ENCODE results near the gene PDZD4. TPM values are rescaled to one million over a fixed set of nuclear protein-coding genes. Genes with fewer than 3 reads are reported as not detected.

Gene PDZD4
- total and polyA plus RNA-seq, 10 of the 15 experiments (the other 5 are each of a cell fraction or from before 2014, with no cell fraction given), result 0.01 to 0.15 (median 0.04) TPM; not detected in 6

- no peak overlapping the region for H3K4me3 ChIP-seq
- no peaks in the 10 kb centered on the region for H3K79me2 ChIP-seq (ENCODE audit: control insufficient read depth, insufficient read depth, low read length)
- no peaks in the 10 kb centered on the region; the same call in 2 of the 3 replicates for H3K9me3 ChIP-seq (replicated peaks; ENCODE audit: control insufficient read depth, insufficient read depth, low read length)
- H3K4me1 ChIP-seq (ENCODE audit: control insufficient read depth, insufficient read depth, low read length), result no peaks in the 10 kb centered on the region; the same call in 1 of the 2 replicates
- ATAC-seq (peak; percentile 67), FAIRE-seq (no peak), DNase-seq (ENCODE audit: low read depth, low spot score) (no peak)
- no peaks in the 10 kb centered on the region for H4K20me1 ChIP-seq (ENCODE audit: control insufficient read depth, insufficient read depth)
- ChIA-PET CTCF (interaction anchor here (1.3 kb wide), 1 partner anchor 51 kb away, joined by 4 read pairs; the partner anchor contains the start of gene ARHGAP4), POLR2A (no interaction called here), RAD21 (ENCODE audit: unreplicated experiment) (interaction anchor here (1.1 kb wide), 1 partner anchor 47 kb away, joined by 3 read pairs; no protein-coding TSS in a partner anchor), SMC1A (ENCODE audit: uncharacterized antibody, unreplicated experiment) (interaction anchor here (0.5 kb wide), 1 partner anchor 99 kb away, joined by 3 read pairs; no protein-coding TSS in a partner anchor)
- in situ Hi-C loops (cut with MboI), result no loop called here
- no TSS peak for BruUV-seq (replicated peaks)
- H3K27me3 ChIP-seq (replicated peaks in 1 of 2; ENCODE audit: control insufficient read depth in 2 of 2, insufficient read depth in 2 of 2, low read length in 1 of 2), result peaks cover 2% of the 10 kb centered on the region in 2 experiments; a peak in 3 of 4 replicates
- H2AFZ ChIP-seq (ENCODE audit: control insufficient read depth, low read depth, low read length), result no peak overlapping the region
- no peak overlapping the region for H3K27ac ChIP-seq (ENCODE audit: control insufficient read depth, insufficient read depth)
- intact Hi-C loops (cut with micrococcal nuclease; ENCODE audit: unreplicated experiment), result no loop called here
- H3K4me2 ChIP-seq (ENCODE audit: control insufficient read depth, insufficient read depth), result no peak overlapping the region
- H3K9ac ChIP-seq (ENCODE audit: control insufficient read depth, insufficient read depth, low read length), result no peak overlapping the region
- no peaks in the 10 kb centered on the region for H3K36me3 ChIP-seq (ENCODE audit: control insufficient read depth in 2 of 2, insufficient read depth in 2 of 2, low read length in 1 of 2)
- WGBS (ENCODE audit: insufficient coverage, insufficient replicate concordance, low lambda C conversion rate, missing lambda C conversion rate), result 33% methylated on average over 17 of the region's 42 CpGs
- no peak for TF ChIP-seq TARDBP (IDR thresholded peaks at IDR 0.05; ENCODE audit: borderline replicate concordance)
- no peak for TF ChIP-seq RAD21 (IDR thresholded peaks at IDR 0.05; ENCODE audit: insufficient read depth, low read depth, low read length)
- TF ChIP-seq EGR1 (IDR thresholded peaks at IDR 0.05; ENCODE audit: borderline replicate concordance in 1 of 2, low read depth in 2 of 2, low read length in 2 of 2), result no peak
- TF ChIP-seq PKNOX1 (IDR thresholded peaks at IDR 0.05), result no peak
- peak; percentile 93 for TF ChIP-seq MXI1 (IDR thresholded peaks at IDR 0.05; ENCODE audit: low read depth, low read length)
- TF ChIP-seq SKIL (IDR thresholded peaks at IDR 0.05; ENCODE audit: low read depth, poor library complexity, severe bottlenecking), result no peak
- TF ChIP-seq ETV6 (conservative IDR thresholded peaks at IDR 0.05 in 1 of 2, IDR thresholded peaks at IDR 0.05 in 1 of 2; ENCODE audit: borderline replicate concordance in 1 of 2, low read depth in 1 of 2), result no peak
- TF ChIP-seq, protein P1, sequence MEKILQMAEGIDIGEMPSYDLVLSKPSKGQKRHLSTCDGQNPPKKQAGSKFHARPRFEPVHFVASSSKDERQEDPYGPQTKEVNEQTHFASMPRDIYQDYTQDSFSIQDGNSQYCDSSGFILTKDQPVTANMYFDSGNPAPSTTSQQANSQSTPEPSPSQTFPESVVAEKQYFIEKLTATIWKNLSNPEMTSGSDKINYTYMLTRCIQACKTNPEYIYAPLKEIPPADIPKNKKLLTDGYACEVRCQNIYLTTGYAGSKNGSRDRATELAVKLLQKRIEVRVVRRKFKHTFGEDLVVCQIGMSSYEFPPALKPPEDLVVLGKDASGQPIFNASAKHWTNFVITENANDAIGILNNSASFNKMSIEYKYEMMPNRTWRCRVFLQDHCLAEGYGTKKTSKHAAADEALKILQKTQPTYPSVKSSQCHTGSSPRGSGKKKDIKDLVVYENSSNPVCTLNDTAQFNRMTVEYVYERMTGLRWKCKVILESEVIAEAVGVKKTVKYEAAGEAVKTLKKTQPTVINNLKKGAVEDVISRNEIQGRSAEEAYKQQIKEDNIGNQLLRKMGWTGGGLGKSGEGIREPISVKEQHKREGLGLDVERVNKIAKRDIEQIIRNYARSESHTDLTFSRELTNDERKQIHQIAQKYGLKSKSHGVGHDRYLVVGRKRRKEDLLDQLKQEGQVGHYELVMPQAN (conservative IDR thresholded peaks at IDR 0.05), result peak; percentile 84
- no peak for TF ChIP-seq KDM1A (IDR thresholded peaks at IDR 0.05; ENCODE audit: borderline replicate concordance)
- TF ChIP-seq, protein P2, sequence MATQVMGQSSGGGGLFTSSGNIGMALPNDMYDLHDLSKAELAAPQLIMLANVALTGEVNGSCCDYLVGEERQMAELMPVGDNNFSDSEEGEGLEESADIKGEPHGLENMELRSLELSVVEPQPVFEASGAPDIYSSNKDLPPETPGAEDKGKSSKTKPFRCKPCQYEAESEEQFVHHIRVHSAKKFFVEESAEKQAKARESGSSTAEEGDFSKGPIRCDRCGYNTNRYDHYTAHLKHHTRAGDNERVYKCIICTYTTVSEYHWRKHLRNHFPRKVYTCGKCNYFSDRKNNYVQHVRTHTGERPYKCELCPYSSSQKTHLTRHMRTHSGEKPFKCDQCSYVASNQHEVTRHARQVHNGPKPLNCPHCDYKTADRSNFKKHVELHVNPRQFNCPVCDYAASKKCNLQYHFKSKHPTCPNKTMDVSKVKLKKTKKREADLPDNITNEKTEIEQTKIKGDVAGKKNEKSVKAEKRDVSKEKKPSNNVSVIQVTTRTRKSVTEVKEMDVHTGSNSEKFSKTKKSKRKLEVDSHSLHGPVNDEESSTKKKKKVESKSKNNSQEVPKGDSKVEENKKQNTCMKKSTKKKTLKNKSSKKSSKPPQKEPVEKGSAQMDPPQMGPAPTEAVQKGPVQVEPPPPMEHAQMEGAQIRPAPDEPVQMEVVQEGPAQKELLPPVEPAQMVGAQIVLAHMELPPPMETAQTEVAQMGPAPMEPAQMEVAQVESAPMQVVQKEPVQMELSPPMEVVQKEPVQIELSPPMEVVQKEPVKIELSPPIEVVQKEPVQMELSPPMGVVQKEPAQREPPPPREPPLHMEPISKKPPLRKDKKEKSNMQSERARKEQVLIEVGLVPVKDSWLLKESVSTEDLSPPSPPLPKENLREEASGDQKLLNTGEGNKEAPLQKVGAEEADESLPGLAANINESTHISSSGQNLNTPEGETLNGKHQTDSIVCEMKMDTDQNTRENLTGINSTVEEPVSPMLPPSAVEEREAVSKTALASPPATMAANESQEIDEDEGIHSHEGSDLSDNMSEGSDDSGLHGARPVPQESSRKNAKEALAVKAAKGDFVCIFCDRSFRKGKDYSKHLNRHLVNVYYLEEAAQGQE (IDR thresholded peaks at IDR 0.05; ENCODE audit: low read depth, low read length), result peak; percentile 99
Measured at GRCh38 chrX:153875391-153876111, 45.2 kb upstream of the PDZD4 start.

Data from GM12878 (cell line).